Fibroblast of mammary gland (primary cell): ENCODE data around the gene DDX5.

Source experiments
- DNase-seq: peaks from one replicate; pipeline ENCODE4 v3.0.0-alpha.2; 2010; ENCODE audit warnings: low read depth
- H3K4me3 ChIP-seq: 2 replicates; pipeline ENCODE4 v1.5.1; 2011; ENCODE audit warnings: low read depth, mild to moderate bottlenecking, low read length, moderate library complexity; ENCODE audit not compliant: control insufficient read depth
- TF ChIP-seq, protein P1 (sequence below): conservative IDR thresholded peaks from 2 replicates; pipeline ENCODE4 v1.5.1; 2011; ENCODE audit warnings: low read depth, low read length, inconsistent platforms; ENCODE audit not compliant: control insufficient read depth, insufficient read depth

Gene DDX5

DNA sequence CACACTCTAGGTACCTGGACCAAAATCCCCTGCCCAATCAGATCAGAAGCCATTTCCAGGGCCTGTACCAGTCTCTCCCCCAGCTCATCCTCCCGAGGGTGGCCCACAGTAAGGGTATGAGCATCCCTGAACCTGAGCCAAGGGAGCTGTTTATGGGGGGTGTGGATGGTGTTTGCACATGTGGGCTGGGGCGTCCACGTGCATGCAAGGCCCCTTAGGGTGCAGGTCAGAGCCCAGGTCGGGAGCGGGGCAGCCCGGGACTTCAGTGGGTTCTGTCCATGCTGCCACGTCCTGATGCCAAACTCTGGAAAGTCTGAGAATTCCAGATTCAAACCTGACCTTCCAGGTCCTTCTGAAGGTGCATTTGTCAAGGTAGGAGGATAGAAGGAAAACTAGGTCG lies 47.3 kb downstream of the DDX5 start:
- TF ChIP-seq, protein P1, sequence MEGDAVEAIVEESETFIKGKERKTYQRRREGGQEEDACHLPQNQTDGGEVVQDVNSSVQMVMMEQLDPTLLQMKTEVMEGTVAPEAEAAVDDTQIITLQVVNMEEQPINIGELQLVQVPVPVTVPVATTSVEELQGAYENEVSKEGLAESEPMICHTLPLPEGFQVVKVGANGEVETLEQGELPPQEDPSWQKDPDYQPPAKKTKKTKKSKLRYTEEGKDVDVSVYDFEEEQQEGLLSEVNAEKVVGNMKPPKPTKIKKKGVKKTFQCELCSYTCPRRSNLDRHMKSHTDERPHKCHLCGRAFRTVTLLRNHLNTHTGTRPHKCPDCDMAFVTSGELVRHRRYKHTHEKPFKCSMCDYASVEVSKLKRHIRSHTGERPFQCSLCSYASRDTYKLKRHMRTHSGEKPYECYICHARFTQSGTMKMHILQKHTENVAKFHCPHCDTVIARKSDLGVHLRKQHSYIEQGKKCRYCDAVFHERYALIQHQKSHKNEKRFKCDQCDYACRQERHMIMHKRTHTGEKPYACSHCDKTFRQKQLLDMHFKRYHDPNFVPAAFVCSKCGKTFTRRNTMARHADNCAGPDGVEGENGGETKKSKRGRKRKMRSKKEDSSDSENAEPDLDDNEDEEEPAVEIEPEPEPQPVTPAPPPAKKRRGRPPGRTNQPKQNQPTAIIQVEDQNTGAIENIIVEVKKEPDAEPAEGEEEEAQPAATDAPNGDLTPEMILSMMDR, result no peak
- DNase-seq, result no peak
- H3K4me3 ChIP-seq, result no peak overlapping the region

DNA sequence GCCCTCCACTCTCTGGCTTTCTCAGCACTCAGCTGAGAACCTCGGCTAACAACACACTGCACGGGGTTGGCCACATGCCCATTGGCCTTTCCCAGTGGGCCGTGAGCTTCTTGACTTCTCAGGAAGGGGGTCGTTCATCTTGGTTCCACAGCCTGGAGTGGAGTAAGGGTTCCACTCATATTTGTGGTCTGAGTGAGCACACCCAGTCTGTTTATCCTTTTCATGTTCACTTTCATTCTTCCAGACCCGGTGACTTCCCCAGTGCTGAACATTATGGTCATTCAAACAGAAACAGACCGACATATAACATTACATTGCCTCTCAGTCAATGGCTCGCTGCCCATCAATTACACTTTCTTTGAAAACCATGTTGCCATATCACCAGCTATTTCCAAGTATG lies 48.9 kb downstream of the DDX5 start:
- H3K4me3 ChIP-seq, result no peak overlapping the region
- DNase-seq, result peak; percentile 25
- TF ChIP-seq, protein P1, result no peak

DNA sequence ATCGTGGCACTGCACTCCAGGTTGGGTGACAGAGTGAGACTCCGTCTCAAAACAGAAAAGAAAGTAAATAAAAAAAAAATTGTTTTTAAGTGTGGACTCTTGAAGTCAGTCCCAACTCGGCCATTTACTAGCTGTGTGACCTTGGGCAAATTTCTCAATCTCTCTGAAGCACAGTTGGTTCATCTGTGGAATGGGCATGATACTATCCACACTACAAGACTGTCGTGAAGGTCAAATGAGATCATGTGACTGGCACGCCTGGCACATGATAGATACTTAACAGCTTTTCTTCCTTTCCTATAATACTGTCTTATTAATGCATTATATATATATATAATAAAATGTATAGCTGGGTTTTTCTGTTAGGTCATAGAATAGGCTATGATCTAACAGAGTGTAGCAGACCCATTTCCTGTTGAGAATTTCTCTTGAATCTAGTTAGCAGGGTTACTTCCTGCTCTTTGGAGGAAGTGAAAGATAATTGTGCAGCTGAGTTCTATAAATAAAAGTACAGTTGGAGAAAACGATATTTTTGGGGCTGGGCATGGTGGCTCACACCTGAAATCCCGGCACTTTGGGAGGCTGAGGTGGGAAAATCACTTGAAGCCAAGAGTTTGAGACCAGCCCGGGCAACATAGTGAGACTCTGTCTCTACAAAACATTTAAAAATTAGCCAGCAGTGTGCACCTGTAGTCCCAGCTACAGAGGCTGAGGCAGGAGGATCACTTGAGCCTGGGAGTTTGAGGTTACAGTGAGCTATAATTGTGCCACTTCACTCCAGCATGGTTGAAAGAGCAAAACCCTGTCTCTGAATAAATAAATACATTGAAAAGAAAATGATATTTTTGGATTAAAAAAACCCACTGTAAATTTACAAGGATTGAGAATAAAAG lies 49.9 kb downstream of the DDX5 start:
- TF ChIP-seq, protein P1, result no peak
- no peak overlapping the region for H3K4me3 ChIP-seq
- peak; percentile 12 for DNase-seq

GRCh38 chr17:64449545-64449944 lies 56.5 kb downstream of the DDX5 start:
- DNase-seq, result peak; percentile 27
- TF ChIP-seq, protein P1, result no peak
- peak overlapping the region; percentile 34 for H3K4me3 ChIP-seq

DNA sequence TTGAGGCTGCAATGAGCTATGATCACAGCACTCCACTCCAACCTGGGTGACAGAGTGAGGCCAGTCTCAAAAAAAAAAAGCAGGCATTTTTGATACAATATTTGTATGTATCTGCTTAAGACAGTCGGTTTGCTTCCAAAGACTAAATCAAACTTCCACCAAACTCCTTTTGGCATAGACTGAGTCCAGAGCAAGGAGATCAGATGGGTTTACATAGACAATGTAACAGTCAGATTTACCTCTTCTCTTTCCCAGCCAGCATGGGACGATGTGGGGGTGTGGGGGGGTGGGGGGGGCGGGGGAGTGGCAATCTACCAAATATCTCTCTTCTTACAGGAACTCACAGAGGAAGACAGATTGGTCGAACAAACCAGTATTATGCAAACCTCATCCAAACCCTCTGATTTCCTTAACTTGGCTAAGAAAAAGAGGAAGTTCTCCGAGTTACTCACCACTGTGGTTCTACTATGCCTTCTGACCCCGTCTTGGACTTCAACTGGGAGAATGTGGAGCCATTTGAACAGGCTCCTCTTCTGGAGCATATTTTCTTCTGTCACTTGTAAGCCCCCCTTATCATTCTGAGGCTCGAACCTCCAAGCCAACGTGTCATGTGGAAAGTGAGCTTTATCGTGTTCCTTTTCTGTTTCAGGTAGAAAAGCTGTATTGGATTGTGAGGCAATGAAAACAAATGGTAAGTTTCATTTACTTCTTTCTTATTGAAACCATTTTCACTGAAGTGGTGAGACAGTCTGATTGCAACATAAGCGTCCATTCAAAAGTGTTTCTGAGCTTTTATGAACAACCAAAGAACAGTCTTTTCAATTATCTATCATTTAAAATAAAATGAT lies 57.2 kb downstream of the DDX5 start, which contains the start of gene MILR1:
Gene MILR1, plus strand, starts transcription at position 451 of the 848 bp plus-strand sequence. Its CDS starts 54 bp downstream, at position 505.
- TF ChIP-seq, protein P1, result no peak
- peak; percentile 95 for DNase-seq
- peak within 1 kb of the TSS; percentile 34 for H3K4me3 ChIP-seq
